Skin epidermis (tissue), 12 donors: ENCODE results near the gene PCP4.

Experiments used
- H3K27ac ChIP-seq, 21 experiments: fragments of 200-600 bp; sonication (generic) in 11 of 21; one replicate each; pipeline ENCODE4 v1.5.0; 2020; ENCODE audit warnings: mild to moderate bottlenecking in 3 of 21, inconsistent platforms in 2 of 21, moderate library complexity in 2 of 21
- H3K4me3 ChIP-seq, 7 experiments: fragments of 200-600 bp; sonication (generic) in 2 of 7; one replicate each; pipeline ENCODE4 v1.5.0; 2020; ENCODE audit warnings: inconsistent platforms in 2 of 7, mild to moderate bottlenecking in 2 of 7, moderate library complexity in 1 of 7

The PCP4 gene

GRCh38 chr21:39867198-39867650, at the start of gene PCP4:
Gene PCP4 (plus strand): TSS chr21:39867438. CDS start chr21:39867502, 64 bp downstream.
- H3K4me3 ChIP-seq: no peak within 1 kb of the TSS

GRCh38 chr21:39818557-39818956, 48.7 kb upstream of the PCP4 start:
- no peak overlapping the region for H3K4me3 ChIP-seq

More at GRCh38 chr21:39867198-39867650, at the start of gene PCP4:
- H3K27ac ChIP-seq: no peak within 1 kb of the TSS

DNA sequence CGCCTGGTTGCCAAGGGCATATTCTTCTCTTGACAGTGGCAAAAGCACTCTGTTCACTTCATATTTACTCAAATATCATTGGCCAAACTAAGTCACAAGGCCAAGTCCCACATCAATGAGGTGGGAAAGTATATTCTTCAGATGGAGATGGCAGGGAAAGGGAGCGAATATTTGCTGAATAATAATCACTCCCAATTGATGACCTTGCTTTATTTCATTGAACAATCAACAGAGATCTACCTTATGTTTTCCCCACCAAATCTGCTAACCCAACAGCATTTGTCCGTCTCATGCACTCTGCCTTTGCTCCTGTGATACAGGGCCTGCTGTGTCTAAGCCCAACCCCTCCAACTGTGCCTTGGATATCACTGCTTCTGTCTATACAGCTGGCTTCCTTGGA, 45.2 kb upstream of the PCP4 start:
- Histone ChIP-seq H3K4me3 (no peak overlapping the region), H3K27ac (no peak overlapping the region)

More at GRCh38 chr21:39818557-39818956, 48.7 kb upstream of the PCP4 start:
- no peak overlapping the region for H3K27ac ChIP-seq

GRCh38 chr21:39825250-39825649, 42.0 kb upstream of the PCP4 start:
- no peak overlapping the region for H3K4me3 ChIP-seq
- no peak overlapping the region for H3K27ac ChIP-seq

GRCh38 chr21:39834543-39834942, 32.7 kb upstream of the PCP4 start:
- Histone ChIP-seq H3K27ac (no peak overlapping the region), H3K4me3 (no peak overlapping the region)

DNA sequence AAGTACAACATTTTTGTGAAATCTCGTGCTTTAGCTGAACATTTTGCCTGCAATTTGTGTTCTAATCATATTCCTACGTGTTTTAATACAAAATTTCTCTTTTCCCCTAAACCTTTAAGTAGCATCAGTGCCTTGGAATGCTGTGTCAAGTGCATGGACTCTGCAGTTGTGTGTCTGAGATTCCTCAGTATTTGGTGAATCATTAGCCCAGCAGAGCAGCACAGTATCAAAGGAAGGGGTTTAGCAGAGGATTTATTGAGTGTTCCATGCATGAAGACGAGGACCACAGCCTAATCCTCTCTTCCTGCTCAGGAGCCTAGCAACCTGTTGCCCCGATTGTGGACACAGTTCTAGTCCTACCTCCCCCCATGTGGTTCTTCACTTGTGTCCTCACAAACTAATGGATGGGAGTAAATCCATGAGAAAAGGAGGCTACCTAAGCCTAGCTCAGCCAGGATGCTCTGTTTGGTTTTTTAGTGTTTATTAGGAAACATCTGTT, 29.3 kb upstream of the PCP4 start:
- Histone ChIP-seq H3K4me3 (no peak overlapping the region), H3K27ac (no peak overlapping the region)

GRCh38 chr21:39840373-39841097, 26.7 kb upstream of the PCP4 start:
- H3K4me3 ChIP-seq: no peak overlapping the region
- no peak overlapping the region for H3K27ac ChIP-seq

GRCh38 chr21:39842741-39843459, 24.3 kb upstream of the PCP4 start:
- Histone ChIP-seq H3K4me3 (no peak overlapping the region), H3K27ac (no peak overlapping the region)

DNA sequence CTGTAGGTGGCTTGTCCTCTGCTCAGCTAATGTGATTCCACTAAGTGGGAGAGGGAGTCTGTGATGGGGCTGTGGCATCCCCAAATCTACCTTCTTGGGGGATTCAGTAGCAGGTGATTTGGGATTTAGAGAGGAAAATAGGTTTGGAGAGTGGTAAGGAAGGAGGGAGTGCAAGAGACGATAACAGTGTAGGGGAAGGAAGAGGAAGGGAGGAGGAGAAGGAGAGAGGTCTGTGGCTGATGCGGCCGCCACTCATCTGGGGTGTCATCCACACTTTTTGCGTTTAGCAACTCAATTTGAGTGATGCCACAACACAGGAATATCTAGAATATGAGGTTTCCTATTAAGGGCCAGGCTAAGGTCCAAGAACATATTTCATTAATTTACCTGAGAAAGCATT, 23.8 kb upstream of the PCP4 start:
- Histone ChIP-seq H3K27ac (no peak overlapping the region), H3K4me3 (no peak overlapping the region)

DNA sequence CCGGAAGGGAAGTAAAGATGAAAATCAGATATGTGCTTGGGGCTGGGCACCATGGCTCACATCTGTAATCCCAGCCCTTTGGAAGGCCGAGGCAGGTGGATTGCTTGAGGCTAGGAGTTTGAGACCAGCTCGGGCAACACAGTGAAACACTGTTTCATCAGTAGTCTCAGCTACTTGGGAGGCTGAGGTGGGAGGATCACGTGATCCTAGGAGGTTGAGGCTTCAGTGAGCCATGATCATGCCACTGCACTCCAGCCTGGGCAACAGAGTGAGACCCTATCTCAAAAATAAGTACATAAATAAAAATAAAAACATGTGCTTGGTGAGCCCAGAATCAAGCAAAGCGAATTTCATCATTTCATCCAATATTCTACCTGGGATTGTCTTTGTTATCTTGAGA, 23.3 kb upstream of the PCP4 start:
- H3K4me3 ChIP-seq: no peak overlapping the region
- H3K27ac ChIP-seq: no peak overlapping the region

GRCh38 chr21:39845571-39846130, 21.6 kb upstream of the PCP4 start:
- Histone ChIP-seq H3K27ac (no peak overlapping the region), H3K4me3 (no peak overlapping the region)

DNA sequence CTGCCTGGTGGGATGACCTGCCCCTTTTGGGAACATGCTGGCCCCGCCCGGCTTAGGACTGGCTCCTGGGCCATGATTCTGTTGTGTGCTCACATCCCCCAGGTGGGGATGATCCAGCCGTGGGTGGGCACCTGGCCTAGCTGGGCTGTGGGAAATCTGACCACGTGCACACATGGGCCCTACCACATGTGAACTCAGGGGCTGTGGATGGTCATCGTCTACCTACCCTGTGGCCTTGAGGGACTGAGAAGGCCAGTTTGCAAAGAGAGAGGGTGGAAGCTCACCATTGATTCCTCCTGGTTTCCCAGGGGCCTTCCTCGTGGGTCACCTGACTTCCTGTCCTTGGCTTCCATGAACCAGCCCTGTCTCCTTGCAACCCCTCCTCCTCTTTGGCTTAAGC, 19.4 kb upstream of the PCP4 start:
- H3K4me3 ChIP-seq: no peak overlapping the region
- H3K27ac ChIP-seq: no peak overlapping the region

DNA sequence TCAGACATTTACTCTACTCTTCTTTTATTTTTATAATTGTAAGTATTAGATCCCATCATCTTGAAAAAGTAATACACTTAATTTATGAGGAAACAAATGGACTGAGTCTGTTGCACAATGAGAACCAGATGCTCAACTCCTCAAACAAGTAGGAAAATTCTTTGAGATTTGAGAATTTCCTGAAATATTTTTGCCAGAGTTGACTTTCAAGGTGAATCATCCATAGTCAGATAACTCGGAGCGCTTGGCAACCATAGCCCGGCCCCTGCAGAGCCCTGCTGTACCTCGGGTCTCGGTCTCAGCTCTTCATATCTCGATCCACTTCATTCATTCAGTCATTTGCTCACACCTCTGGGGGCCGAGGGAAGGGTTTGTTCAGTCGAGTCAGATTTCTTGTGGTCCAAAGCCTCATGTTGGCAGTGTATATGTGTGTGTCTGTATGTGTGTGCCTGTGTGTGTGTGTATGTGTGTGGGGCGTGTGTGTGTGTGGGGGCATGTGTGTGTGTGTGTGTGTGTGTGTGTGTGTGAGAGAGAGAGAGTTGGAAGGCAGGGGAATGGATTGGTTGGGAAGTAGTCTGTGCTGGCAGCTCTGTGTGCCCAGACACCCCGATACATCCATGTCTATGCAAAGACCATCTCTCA, 18.1 kb upstream of the PCP4 start:
- no peak overlapping the region for H3K27ac ChIP-seq
- no peak overlapping the region for H3K4me3 ChIP-seq

DNA sequence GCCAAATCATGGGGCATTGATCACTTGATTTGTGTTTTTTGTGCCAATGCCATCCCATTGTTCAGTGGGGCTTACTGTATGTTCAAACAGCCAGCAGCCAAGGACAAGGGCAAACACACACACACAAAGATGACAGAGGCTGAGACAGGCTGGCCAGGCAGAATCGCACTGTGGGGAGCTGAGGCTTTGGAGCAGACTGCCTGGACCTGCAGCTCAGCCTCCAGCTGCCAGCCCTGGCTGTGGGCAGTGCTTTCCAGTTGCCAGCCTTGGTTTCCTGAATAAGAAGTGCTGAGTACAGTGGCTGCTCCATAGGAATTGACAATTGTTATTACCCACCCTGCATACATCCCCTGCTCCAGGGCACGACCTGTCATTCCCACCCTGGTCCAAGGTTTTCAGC, 16.9 kb upstream of the PCP4 start:
- Histone ChIP-seq H3K27ac (no peak overlapping the region), H3K4me3 (no peak overlapping the region)

GRCh38 chr21:39851002-39851618, 16.1 kb upstream of the PCP4 start:
- H3K27ac ChIP-seq: no peak overlapping the region
- H3K4me3 ChIP-seq: no peak overlapping the region

GRCh38 chr21:39852021-39852721, 15.1 kb upstream of the PCP4 start:
- no peak overlapping the region for H3K27ac ChIP-seq
- no peak overlapping the region for H3K4me3 ChIP-seq

DNA sequence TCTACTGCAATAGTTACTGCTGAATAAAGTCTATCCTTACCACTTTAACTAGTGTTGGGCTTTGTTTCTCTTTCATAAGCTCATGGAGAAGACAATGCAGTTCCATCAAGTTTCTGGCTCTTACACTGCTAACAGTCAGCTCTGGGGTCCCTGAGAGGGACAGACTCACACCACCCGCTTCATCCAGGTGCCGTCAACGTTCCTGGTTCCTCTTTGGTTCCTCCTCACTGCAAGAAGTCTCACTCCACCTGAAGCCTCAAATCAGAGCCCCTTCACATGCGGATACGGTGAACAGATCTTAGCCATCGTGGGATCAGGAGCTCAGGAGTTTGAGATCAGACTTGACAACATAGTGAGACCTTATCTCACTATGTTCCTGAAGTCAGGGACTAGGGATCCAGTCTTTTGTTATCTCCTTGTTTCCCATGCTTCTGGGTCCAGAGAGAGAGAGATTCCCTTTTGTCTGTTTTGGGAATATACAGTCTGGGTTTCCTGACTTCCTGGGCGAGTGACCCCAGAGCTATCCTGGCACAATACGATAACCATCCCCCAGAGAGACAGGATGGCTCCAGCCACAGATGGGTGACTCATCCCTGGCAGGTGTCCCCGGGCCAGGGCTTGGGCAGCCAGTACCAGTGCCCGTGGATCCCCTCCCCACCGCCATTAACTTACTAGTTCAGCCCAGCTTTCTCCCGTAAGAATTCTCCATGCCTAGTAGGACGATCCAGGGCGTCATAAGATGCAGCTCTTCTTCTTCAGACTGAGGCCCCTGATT, 14.3 kb upstream of the PCP4 start:
- no peak overlapping the region for H3K4me3 ChIP-seq

DNA sequence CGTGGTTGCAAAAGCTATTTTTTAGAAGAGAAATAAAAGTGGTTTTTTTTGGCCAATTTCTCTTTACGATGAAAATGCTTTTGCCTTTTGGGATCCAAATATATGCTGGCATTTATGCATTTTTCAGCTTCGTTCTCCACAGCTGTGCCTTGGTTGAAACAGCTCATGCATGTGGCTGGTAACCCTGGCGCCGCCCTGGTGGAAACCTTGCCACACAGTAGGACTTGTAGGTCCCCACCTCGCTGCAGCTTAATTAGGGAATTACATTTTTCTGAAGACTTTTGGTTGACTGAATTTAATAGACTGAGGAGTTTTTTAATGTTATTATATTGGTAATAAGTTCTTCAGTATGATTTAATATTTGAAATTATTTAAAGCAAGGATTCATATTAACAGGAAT, 12.7 kb upstream of the PCP4 start:
- Histone ChIP-seq H3K27ac (no peak overlapping the region), H3K4me3 (no peak overlapping the region)

More for the DNA sequence above, 14.3 kb upstream of the PCP4 start:
- H3K27ac ChIP-seq: no peak overlapping the region

GRCh38 chr21:39855595-39855994, 11.6 kb upstream of the PCP4 start:
- H3K4me3 ChIP-seq: no peak overlapping the region
- H3K27ac ChIP-seq: no peak overlapping the region
